Daoy (cell line): ENCODE measurements around the gene FAM241A. TPM values are rescaled to one million over a fixed set of nuclear protein-coding genes. Genes with fewer than 3 reads are reported as not detected.
"Not testable (repeated sequence)": the region's sequence is repeated elsewhere in the genome, so short reads cannot be mapped to it uniquely, and the experiment has no call there.

Experiments
- DNase-seq: peaks from one replicate; pipeline ENCODE4 v3.0.0-alpha.2; 2015; ENCODE audit warnings: low read depth
- total RNA-seq: library from RNA; depleted of rRNA; stranded (reverse); fragments of >200 nt; shearing (Covaris generic); gene quantifications from 2 replicates; pipeline ENCODE4 v1.2.3, GENCODE V29; 2014; rRNA removed

Gene FAM241A
- total RNA-seq = 1.8 and 2.1 TPM in 2 replicates

- DNase-seq = peak; percentile 83
These were observed at the start of gene FAM241A for GRCh38 chr4:112145326-112145789. TSS of gene FAM241A (plus strand) at chr4:112145454. CDS start at chr4:112145581, 127 bp downstream.

GRCh38 chr4:112098841-112099530 is 46.3 kb upstream of the FAM241A start:
- DNase-seq = no peak

GRCh38 chr4:112099701-112100297 is 45.5 kb upstream of the FAM241A start:
- no peak for DNase-seq

- DNase-seq = no peak
These were observed 42.3 kb upstream of the FAM241A start for GRCh38 chr4:112102875-112103370.

- no peak for DNase-seq
These were observed 39.9 kb upstream of the FAM241A start for GRCh38 chr4:112105201-112105969.

- DNase-seq = no peak
These were observed 35.7 kb upstream of the FAM241A start for GRCh38 chr4:112109360-112110058.

GRCh38 chr4:112110059-112110425 is 35.2 kb upstream of the FAM241A start:
- DNase-seq = no peak

GRCh38 chr4:112111306-112111705 is 33.9 kb upstream of the FAM241A start:
- DNase-seq = no peak

- DNase-seq = not testable (repeated sequence)
These were observed 33.2 kb upstream of the FAM241A start for GRCh38 chr4:112112095-112112494.

- DNase-seq = no peak
These were observed 32.6 kb upstream of the FAM241A start for GRCh38 chr4:112112590-112113170.

- DNase-seq = no peak
These were observed 31.4 kb upstream of the FAM241A start for GRCh38 chr4:112113864-112114263.

- DNase-seq = no peak
These were observed 30.8 kb upstream of the FAM241A start for GRCh38 chr4:112114452-112114851.

- DNase-seq = no peak
These were observed 26.4 kb upstream of the FAM241A start for GRCh38 chr4:112118742-112119352.

GRCh38 chr4:112119353-112119783 is 25.9 kb upstream of the FAM241A start:
- no peak for DNase-seq

DNA sequence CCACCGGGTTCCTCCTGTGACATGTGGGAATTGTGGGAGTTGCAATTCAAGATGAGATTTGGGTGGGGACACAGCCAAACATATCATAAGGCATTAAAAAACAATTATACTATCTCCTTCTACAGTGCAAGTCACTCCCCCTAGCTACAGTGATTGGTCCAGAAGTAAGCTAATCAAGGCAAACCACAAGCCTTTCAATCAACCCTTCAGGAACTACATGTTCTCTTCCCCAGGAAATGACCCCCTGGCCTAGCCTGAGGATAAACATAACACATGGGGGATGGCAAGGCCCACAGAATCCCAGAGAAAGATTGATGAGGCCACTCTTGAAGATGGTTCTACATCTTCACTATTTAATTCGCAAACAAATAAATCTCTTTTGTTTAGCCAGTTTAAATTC is 25.2 kb upstream of the FAM241A start:
- no peak for DNase-seq

- no peak for DNase-seq
These were observed 19.8 kb upstream of the FAM241A start for GRCh38 chr4:112125416-112125815.

DNA sequence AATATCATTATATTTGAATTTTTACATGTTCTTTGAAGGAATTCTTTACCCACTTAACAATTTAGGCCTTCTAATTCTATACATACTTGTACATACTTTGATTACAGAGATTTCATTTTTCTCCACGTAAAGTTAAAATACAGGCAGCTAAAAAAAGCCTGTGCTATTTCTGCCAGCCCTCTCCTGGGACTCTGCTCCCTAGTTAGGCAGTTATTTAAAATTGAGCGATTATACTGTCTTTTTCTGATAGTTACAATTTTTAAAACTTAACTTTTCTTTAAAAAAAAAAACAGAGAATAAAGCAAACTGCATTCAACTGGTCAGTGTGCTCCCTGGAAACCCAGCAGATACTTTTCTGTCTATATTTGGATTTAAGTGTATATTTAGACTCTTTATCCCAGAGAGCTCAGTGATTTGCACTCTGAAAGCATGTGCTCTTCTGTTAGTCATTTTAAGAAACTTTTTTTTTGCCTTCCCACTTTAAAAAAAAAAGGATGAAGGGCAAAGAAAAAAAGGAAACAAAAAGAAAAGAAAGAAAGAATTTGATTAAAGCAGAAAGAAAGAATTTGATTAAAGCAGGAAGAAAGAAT is 18.1 kb upstream of the FAM241A start:
- DNase-seq = no peak

DNA sequence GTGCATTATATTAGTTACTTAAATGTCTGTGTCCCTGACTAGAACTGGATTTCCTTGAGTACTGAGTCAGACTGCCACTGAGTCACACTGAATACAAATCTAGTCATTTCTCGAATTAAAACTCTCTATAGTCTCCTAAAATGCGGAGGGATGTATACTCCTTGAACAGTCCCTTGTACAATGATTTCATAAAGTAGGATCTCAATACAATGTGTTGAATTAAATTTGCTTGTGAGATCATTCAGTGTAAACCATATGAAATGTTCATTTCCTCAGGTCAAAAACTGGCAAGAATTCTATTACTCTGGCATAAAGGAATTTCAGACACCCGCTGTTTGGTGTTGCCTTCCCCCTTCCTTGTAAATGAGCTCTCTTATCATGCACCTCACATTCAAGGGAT is 17.5 kb upstream of the FAM241A start:
- DNase-seq = peak; percentile 21

- no peak for DNase-seq
These were observed 16.8 kb upstream of the FAM241A start for GRCh38 chr4:112128452-112128851.

- peak; percentile 13 for DNase-seq
These were observed 14.3 kb upstream of the FAM241A start for GRCh38 chr4:112130906-112131305.

GRCh38 chr4:112136551-112136950 is 8.7 kb upstream of the FAM241A start:
- no peak for DNase-seq
